Measurements from ENCODE around the gene INSIG2.

The INSIG2 gene

GRCh38 chr2:118053681-118054080, 34.6 kb upstream of the INSIG2 start:
- Mint-ChIP-seq H3K4me3 (no peak overlapping the region), H3K9me3 (no peaks in the 10 kb centered on the region), H3K4me1 (ENCODE audit: low read depth) (peaks cover 5% of the 10 kb centered on the region), H3K27ac (no peak overlapping the region), H3K27me3 (ENCODE audit: low read depth) (peaks cover 49% of the 10 kb centered on the region), H3K36me3 (ENCODE audit: low read depth) (no peaks in the 10 kb centered on the region)

GRCh38 chr2:118054213-118055008, 33.9 kb upstream of the INSIG2 start:
- Mint-ChIP-seq H3K27me3 (ENCODE audit: low read depth) (peaks cover 47% of the 10 kb centered on the region), H3K9me3 (no peaks in the 10 kb centered on the region), H3K36me3 (ENCODE audit: low read depth) (no peaks in the 10 kb centered on the region), H3K27ac (no peak overlapping the region), H3K4me1 (ENCODE audit: low read depth) (peaks cover 8% of the 10 kb centered on the region), H3K4me3 (no peak overlapping the region)

- no peak overlapping the region for H3K27ac Mint-ChIP-seq
- H3K4me1 Mint-ChIP-seq (ENCODE audit: low read depth): peaks cover 9% of the 10 kb centered on the region
- peaks cover 44% of the 10 kb centered on the region for H3K27me3 Mint-ChIP-seq (ENCODE audit: low read depth)
- H3K4me3 Mint-ChIP-seq: no peak overlapping the region
- H3K9me3 Mint-ChIP-seq: no peaks in the 10 kb centered on the region
- no peaks in the 10 kb centered on the region for H3K36me3 Mint-ChIP-seq (ENCODE audit: low read depth)
These were observed 32.6 kb upstream of the INSIG2 start for GRCh38 chr2:118055512-118056164.

- Mint-ChIP-seq H3K27ac (no peak overlapping the region), H3K9me3 (no peaks in the 10 kb centered on the region), H3K36me3 (ENCODE audit: low read depth) (no peaks in the 10 kb centered on the region), H3K4me1 (ENCODE audit: low read depth) (peaks cover 9% of the 10 kb centered on the region), H3K4me3 (no peak overlapping the region), H3K27me3 (ENCODE audit: low read depth) (peaks cover 42% of the 10 kb centered on the region)
These were observed 32.1 kb upstream of the INSIG2 start for GRCh38 chr2:118056165-118056534.

- Mint-ChIP-seq H3K36me3 (ENCODE audit: low read depth) (no peaks in the 10 kb centered on the region), H3K27me3 (ENCODE audit: low read depth) (peaks cover 38% of the 10 kb centered on the region), H3K27ac (no peak overlapping the region), H3K4me3 (no peak overlapping the region), H3K4me1 (ENCODE audit: low read depth) (peaks cover 11% of the 10 kb centered on the region), H3K9me3 (no peaks in the 10 kb centered on the region)
These were observed 31.5 kb upstream of the INSIG2 start for GRCh38 chr2:118056801-118057200.

GRCh38 chr2:118058951-118059350, 29.3 kb upstream of the INSIG2 start:
- Mint-ChIP-seq H3K4me3 (no peak overlapping the region), H3K27me3 (ENCODE audit: low read depth) (peaks cover 21% of the 10 kb centered on the region), H3K4me1 (ENCODE audit: low read depth) (peaks cover 11% of the 10 kb centered on the region), H3K36me3 (ENCODE audit: low read depth) (no peaks in the 10 kb centered on the region), H3K27ac (no peak overlapping the region), H3K9me3 (no peaks in the 10 kb centered on the region)

- no peak overlapping the region for H3K27ac Mint-ChIP-seq
- H3K9me3 Mint-ChIP-seq: no peaks in the 10 kb centered on the region
These were observed 28.3 kb upstream of the INSIG2 start for GRCh38 chr2:118059919-118060478.

GRCh38 chr2:118061135-118061955, 26.9 kb upstream of the INSIG2 start:
- H3K4me1 Mint-ChIP-seq (ENCODE audit: low read depth): peaks cover 11% of the 10 kb centered on the region
- H3K27me3 Mint-ChIP-seq (ENCODE audit: low read depth): peaks cover 21% of the 10 kb centered on the region
- H3K27ac Mint-ChIP-seq: peak overlapping the region; percentile 29
- no peaks in the 10 kb centered on the region for H3K9me3 Mint-ChIP-seq
- H3K4me3 Mint-ChIP-seq: no peak overlapping the region
- no peaks in the 10 kb centered on the region for H3K36me3 Mint-ChIP-seq (ENCODE audit: low read depth)

More at GRCh38 chr2:118059919-118060478, 28.3 kb upstream of the INSIG2 start:
- Mint-ChIP-seq H3K4me1 (ENCODE audit: low read depth) (peaks cover 11% of the 10 kb centered on the region), H3K36me3 (ENCODE audit: low read depth) (no peaks in the 10 kb centered on the region), H3K27me3 (ENCODE audit: low read depth) (peaks cover 24% of the 10 kb centered on the region), H3K4me3 (no peak overlapping the region)

GRCh38 chr2:118062048-118062447, 26.2 kb upstream of the INSIG2 start:
- H3K4me1 Mint-ChIP-seq (ENCODE audit: low read depth): peaks cover 11% of the 10 kb centered on the region
- H3K27me3 Mint-ChIP-seq (ENCODE audit: low read depth): peaks cover 21% of the 10 kb centered on the region
- H3K27ac Mint-ChIP-seq: no peak overlapping the region
- H3K36me3 Mint-ChIP-seq (ENCODE audit: low read depth): no peaks in the 10 kb centered on the region
- no peak overlapping the region for H3K4me3 Mint-ChIP-seq
- H3K9me3 Mint-ChIP-seq: no peaks in the 10 kb centered on the region

GRCh38 chr2:118062669-118063068, 25.6 kb upstream of the INSIG2 start:
- Mint-ChIP-seq H3K27me3 (ENCODE audit: low read depth) (peaks cover 17% of the 10 kb centered on the region), H3K9me3 (no peaks in the 10 kb centered on the region), H3K4me1 (ENCODE audit: low read depth) (peaks cover 11% of the 10 kb centered on the region), H3K4me3 (no peak overlapping the region), H3K27ac (no peak overlapping the region), H3K36me3 (ENCODE audit: low read depth) (no peaks in the 10 kb centered on the region)

- no peaks in the 10 kb centered on the region for H3K9me3 Mint-ChIP-seq
- H3K4me1 Mint-ChIP-seq (ENCODE audit: low read depth): peaks cover 5% of the 10 kb centered on the region
- no peak overlapping the region for H3K27ac Mint-ChIP-seq
- H3K27me3 Mint-ChIP-seq (ENCODE audit: low read depth): peaks cover 14% of the 10 kb centered on the region
- no peaks in the 10 kb centered on the region for H3K36me3 Mint-ChIP-seq (ENCODE audit: low read depth)
- no peak overlapping the region for H3K4me3 Mint-ChIP-seq
These were observed 23.1 kb upstream of the INSIG2 start for GRCh38 chr2:118065015-118065706.

- Mint-ChIP-seq H3K4me3 (no peak overlapping the region), H3K27ac (no peak overlapping the region), H3K36me3 (ENCODE audit: low read depth) (no peaks in the 10 kb centered on the region), H3K4me1 (ENCODE audit: low read depth) (peaks cover 4% of the 10 kb centered on the region), H3K9me3 (no peaks in the 10 kb centered on the region), H3K27me3 (ENCODE audit: low read depth) (peaks cover 17% of the 10 kb centered on the region)
These were observed 22.3 kb upstream of the INSIG2 start for GRCh38 chr2:118065921-118066511.

- Mint-ChIP-seq H3K4me3 (no peak overlapping the region), H3K27ac (no peak overlapping the region), H3K4me1 (ENCODE audit: low read depth) (no peaks in the 10 kb centered on the region), H3K27me3 (ENCODE audit: low read depth) (peaks cover 36% of the 10 kb centered on the region), H3K9me3 (no peaks in the 10 kb centered on the region), H3K36me3 (ENCODE audit: low read depth) (no peaks in the 10 kb centered on the region)
These were observed 10.5 kb upstream of the INSIG2 start for GRCh38 chr2:118077636-118078247.

All from T-helper 1 cell treated with Interleukin-12 subunit alpha and Interleukin-12 subunit beta and Interleukin-4 antibody, amounts not matched to agents 30 μg/mL and 1 μg/mL, for 36 hours (primary cell).